Eye (tissue), 1 donor: ENCODE results near the gene ANO8.
"Not testable (repeated sequence)": the region's sequence is repeated elsewhere in the genome, so short reads cannot be mapped to it uniquely, and the experiment has no call there.

ENCODE experiments used
- DNase-seq: peaks from one replicate; pipeline ENCODE4 v3.0.0-alpha.2; 2015

ANO8 gene, protein sequence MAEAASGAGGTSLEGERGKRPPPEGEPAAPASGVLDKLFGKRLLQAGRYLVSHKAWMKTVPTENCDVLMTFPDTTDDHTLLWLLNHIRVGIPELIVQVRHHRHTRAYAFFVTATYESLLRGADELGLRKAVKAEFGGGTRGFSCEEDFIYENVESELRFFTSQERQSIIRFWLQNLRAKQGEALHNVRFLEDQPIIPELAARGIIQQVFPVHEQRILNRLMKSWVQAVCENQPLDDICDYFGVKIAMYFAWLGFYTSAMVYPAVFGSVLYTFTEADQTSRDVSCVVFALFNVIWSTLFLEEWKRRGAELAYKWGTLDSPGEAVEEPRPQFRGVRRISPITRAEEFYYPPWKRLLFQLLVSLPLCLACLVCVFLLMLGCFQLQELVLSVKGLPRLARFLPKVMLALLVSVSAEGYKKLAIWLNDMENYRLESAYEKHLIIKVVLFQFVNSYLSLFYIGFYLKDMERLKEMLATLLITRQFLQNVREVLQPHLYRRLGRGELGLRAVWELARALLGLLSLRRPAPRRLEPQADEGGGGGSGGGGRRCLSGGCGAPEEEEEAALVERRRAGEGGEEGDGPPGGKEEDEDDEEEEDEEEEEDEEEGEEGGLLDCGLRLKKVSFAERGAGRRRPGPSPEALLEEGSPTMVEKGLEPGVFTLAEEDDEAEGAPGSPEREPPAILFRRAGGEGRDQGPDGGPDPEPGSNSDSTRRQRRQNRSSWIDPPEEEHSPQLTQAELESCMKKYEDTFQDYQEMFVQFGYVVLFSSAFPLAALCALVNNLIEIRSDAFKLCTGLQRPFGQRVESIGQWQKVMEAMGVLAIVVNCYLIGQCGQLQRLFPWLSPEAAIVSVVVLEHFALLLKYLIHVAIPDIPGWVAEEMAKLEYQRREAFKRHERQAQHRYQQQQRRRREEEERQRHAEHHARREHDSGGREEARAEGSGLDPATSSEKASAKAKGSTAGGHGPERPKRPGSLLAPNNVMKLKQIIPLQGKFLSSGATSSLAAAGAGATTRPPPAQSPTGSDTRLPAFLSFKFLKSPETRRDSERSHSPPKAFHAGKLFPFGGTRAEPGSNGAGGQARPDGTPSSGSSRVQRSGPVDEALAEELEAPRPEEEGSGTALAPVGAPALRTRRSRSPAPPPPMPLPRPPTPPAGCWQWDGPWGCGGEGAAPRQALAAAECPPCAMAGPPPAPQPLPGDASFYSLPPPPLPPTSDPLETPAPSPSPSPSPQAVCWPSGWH

DNA sequence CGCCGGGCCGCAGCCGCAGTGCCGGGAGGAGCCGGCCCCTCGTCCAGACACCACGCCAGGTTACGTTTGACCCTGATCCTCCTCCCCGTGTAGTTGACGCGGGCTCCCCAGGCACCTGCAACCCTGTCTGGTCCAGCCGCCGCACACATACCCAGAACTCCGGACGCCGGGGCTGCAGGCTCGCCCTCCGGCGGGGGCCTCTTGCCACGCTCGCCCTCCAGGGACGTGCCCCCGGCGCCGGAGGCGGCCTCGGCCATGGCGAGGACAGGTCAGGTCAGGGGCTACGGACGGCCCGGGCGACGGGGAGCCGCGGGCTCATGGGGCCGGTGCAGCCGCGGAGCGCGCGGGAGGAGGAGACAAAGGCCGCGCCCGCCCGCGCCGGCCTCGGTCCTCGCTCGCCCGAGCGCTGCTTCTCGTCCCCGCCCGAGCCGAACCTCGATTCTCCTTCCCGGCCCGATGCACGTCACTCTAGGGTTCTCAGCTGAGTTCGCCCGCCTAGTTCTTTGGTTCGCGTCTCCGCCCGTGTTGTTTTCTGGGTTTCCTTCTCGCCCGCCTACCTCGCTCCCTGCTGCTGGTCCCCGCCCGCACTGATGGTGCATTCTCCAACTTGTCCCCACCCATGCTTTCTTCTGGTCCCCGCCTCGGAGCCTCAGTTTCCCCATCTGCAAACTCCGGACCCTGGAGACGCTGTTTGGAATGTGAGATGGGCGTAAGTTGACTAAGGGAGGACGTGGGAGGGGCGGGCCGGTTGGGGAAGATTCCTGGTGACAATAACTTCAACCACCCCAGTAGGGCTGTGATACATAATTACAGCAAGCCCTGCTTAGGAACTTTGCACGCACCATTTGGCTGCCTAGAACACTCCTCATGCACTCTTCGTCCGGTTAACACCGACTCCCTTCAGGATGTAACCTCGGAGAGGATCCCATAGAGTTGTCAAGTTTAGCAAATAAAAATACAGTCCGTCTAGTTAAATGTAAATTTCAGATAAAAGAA is at the start of gene ANO8:
Gene ANO8, minus strand, starts transcription at position 442 of the 996 bp plus-strand sequence. Its CDS starts 185 bp downstream, at position 257.
- DNase-seq = peak; percentile 99

DNA sequence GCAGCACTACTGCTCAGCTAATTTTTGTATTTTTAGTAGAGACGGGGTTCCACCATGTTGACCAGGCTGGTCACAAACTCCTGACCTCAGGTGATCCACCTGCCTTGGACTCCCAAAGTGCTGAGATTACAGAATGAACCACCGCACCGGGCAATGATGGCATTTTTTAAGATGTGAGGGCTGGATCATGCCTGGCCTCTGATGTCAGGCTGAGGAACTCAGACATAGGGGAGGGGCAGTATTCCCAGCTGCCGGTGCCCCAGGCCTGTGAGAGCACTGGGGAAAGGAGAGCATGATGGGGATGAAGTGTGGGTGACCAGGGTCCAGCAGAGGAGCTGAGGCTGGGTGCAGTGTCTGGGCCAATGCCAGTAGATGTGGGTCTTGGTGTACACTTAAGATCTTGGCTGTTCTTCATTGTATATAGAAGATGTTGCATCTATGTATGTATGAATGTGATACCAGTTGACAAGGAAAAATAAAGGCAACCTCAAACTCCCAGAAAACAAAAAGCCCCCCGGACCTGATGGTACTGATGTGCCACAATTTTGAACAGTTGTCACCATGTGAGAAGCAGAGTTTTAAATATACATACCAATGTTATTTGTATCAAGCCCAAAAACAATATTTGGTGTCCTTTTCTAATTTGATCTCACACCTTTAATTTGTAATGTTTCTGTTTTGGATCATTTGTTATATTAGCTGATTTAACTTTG is 45.9 kb upstream of the ANO8 start:
- DNase-seq = no peak

DNA sequence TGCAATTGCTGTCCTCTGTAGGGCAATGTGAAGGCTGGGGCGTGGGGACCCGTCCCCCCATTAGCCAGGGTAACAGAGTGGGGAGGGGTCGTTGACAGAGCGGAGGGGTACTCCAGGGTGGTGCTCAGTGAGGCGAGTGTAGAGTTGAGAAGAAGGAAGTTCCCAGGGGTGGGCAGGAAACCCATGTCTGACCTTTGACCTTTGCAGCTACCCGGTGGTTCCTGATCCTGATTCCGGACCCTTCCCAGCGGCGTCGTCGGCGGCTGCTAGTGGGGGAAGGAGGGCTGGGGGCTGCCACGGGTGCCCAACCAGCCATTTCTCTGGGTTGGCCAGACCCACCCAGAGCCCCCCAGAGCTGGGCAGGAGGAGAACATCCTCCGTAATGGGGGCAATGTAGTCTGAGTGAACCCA is 44.6 kb upstream of the ANO8 start:
- peak; percentile 62 for DNase-seq

DNA sequence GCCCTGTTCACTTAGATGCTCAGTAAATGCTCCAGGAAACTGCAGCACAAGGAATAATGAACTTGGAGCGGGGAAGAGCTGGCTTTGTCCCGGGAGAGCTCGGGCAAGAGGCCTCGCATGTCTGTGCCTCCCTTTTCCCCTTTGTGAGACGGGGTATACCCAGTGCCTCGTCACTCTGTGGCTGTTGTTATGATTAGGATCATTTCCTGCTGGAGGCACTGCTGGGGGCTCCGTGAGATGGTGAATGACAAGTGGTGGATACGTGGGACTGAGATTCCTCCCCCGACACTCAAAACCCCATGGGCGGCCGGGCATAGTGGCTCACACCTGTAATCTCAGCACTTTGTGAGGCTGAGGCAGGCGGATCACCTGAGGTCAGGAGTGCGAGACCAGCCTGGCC is 43.6 kb upstream of the ANO8 start:
- DNase-seq = no peak

DNA sequence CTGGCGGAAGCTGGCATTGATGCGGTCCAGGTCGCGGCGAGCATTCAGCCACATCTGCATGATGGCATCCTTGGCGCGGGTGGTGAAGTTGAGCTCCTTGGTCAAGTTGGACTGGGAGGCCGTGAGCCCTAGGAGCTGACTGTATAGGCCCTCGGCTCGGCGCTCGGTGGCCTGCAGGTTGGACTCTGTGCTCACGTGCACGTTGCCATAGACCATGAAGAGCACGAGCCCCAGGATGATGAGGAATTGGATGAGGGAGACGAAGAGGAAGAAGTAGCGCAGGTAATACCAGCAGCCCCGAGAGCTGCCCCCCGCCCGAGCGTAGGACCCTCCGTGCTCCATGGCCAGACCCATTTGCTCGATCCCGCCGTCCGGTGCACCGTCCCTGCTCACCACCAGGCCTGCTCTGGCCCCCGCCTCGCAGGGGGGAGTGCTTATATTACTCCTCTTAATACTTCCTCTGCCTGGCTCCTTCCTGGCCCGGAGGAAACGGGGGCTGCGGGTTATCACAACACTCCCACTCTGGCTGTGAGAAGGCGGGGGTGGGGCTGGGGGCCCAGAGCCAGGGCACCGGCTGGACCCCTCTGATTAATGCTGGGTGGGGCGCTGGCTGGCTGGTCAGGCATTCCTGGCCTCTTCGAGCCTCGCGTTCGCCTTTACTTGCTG is 42.4 kb upstream of the ANO8 start, which contains the start of gene PLVAP:
Gene PLVAP, minus strand, starts transcription at position 408 of the 666 bp plus-strand sequence. Its CDS starts 54 bp downstream, at position 354.
- no peak for DNase-seq

DNA sequence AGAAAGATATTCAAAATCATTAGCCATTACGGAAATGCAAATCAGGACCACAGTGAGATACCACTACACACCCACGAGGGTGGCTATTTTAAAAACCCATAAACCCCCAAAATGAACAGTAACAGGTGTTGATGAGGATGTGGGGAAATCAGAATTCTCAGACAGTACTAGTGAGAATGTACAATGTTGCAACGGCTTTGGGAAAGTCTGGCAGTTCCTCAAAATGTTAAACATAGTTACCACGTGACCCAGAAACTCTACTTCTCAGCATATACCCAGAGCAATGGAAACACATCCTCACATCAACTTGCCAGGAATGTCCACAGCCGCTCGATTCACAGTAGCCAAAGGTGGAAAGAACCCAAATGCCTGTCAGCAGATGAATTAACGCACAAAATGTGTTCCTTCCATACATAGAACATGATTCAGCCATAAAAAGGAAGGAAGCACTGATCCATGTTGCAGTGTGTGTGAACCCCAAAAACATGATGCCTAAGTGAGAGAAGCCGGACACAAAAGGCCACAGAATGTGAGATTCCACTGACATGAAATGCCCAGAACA is 35.5 kb upstream of the ANO8 start:
- DNase-seq = no peak

DNA sequence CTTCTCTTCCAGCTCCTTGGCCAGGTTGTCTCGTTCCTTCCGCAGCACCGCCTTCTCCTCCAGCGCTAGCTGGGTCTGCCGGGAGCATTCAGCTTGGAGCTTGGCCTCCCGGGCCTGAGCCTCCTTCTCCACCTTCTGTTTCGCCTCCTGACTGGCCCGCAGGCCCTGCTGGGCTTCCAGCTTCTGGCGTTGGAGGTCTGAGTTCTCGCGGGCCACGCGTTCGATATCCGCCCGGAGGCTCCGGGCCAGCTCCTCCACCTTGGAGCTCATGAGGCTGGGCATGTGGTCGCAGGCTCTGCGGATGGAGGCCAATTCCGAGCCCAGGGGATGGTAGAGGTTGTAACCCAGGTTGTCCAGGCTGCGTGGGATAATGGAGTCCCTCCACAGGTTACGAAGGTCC is 30.7 kb upstream of the ANO8 start:
- no peak for DNase-seq

DNA sequence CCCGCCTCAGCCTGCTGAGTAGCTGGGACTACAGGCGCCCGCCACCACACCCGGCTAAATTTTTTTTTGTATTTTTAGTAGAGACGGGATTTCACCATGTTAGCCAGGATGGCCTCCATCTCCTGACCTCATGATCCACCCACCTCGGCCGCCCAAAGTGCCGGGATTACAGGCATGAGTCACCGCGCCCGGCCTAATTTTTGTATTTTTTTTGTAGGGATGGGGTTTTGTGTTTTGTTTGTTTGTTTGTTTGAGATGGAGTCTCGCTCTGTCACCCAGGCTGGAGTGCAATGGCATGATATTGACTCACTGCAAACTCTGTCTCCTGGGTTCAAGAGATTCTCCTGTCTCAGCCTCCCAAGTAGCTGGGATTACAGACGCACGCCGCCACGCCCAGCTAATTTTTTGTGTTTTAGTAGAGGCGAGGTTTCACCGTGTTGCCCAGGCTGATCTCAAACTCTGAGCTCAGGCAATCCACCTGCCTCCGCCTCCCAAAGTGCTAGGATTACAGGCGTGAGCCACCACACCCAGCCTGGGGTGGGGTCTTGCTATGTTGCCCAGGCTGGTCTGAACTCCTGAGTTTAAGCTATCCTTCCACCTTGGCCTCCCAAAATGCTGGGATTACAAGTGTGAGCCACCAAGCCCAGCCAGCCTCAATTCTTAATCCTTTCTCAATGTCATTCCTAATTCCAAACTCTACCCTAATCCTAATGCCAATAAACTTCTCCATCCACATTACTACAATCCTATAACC is 29.4 kb upstream of the ANO8 start:
- not testable (repeated sequence) for DNase-seq

DNA sequence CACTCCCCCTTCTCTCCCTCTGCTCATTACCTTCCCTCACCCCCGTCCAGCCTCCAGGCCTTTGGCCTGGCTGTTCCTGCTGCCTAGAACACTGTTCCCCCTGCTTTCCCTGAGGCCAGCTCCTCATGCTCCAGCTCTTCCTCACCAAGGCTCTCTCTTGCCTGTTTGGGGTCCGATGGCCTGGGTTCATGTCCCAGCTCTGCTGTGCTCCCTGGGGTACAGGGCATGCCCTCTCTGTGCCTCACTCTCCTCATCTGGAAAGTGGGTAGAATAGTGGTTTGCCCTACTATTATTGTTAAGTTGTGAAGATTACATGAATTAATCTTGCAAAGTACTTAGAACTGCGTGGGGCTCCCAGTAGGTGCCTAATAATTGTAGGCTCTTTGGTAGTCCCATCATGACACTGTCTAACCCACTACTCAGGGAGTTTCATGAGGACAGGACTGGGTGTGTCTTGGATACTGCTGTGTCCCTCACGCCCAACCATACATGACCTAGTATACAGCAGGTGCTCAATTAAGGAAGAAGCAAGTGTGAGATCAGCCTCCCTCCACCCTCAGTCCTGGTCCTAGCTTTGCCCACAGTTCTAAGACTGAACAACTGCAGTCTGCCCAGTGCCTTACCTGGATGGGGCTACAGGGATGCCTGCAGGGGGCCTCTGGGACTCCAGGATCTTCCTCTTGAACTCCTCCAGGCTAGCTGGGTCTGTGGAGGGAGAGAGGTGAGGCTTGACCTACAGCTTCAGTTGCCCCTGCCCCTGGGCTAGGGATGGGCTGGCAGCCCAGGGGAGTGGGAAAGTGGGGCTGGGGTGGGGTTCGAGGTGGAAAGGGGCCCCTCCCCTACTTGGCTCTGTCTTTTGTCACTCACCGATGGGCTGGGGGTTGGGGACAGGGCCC is 25.5 kb upstream of the ANO8 start:
- no peak for DNase-seq

DNA sequence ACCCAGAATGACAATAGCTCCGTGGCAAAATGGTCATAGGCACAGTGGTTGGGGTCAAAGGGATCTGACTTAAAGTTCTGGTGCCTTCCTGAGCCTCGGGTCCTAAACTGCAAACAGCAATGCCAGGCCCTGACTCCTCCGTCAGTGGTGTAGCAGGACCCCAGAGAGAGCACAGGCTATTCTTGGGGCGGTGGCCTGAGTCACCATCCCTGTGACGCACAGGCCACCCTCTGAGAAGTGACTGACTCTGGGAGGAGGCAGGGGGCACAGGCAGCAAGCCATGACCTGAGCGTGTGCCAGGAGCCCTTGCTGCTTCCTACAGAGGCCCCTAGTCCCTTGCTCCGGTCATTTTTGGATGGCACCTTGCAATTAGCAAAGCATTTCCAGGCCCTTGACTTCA is 23.7 kb upstream of the ANO8 start:
- DNase-seq = no peak

DNA sequence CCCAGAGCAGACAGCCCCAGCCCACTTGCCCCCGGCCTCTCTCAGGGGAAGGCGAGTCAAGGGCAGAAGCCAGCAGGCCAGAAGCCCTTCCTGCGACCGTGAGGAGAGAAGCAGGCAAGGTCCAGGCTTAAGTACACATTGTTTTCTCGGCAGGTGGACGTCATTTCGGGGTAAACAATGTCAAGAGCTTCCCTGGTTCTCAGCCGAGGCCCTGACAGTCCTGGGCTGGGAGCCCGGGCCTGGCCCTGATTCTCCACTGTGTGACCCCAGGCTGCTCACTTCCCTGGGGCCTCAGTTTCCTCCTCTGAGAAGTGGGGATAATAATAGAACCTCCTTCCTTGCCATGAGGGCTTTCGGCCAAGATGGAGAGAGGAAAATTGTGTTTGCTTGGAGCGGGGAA is 23.1 kb upstream of the ANO8 start:
- DNase-seq = no peak

DNA sequence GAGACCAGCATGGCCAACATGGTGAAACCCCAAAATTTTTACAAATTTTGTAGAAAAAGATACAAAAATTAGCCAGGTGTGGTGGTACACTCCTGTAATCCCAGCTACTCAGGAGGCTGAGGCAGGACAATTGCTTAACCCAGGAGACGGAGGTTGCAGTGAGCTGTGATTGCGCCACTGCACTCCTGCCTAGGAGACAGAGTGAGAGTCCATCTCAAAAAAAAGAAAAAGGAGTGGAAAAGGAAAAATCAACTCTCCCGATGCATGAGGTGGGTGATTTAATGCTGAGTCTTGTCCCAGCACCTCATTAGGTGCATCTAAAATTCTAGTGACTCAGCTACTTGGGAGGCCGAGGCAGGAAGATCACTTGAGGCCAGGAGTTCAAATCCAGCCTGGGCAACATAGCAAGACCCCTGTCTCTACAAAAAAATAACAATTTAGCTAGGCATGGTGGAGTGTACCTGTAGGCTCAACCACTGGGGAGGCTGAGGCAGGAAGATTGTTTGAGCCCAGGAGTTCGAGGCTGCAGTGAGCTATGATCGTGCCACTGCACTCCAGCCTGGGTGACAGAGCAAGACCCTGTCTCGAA is 22.5 kb upstream of the ANO8 start:
- no peak for DNase-seq

DNA sequence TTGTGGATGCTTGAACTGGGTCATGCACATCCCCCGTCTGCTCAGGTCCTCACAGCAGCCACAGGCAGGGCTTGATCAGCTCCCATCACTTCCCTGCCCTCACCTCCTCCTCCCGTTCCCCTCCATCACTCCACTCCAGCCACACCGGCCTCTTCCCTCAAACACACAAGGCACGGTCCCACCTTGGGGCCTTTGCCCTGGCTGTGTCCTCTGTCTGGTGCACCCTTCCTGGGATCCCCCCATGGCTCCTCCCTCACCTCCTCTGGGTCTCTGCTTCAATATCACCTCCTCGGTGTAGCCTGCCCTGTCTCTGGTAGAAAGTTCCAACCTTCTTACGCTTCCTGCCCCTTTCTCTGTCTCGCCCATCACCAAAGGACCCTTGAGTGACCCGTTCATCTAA is 18.7 kb upstream of the ANO8 start:
- DNase-seq = no peak

DNA sequence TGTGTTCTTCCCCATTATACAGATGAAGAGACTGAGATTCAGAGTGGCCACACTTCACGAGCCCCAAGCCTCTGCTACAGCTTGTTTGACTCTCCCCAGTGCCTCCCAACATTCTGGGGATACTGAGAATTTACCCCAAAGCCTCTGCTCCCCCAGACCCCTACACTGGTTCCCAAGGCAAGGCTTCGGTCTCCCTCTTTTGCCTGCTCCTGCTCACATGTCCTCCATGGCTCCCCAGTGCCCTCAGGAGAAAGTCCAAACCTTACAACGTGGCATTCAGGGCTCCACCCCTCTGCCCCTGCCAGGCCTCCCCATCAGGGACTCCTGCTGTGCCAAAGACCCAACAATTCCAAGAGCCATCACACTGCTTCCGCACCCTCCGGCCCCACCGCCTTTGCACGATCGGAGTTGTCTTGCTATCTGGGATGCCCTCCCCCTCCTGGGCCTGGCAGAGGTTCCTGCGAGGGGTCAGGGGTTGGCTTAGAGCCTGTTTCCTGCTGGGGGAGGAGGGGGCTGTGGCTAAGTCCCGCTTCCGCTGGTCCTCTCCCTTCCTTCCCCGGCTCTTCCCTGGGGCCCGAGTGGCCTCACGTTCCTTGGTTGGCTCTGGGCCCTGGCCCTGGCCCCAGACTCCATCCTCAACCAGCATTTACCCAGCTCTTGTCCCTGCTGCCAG is 18.1 kb upstream of the ANO8 start:
- DNase-seq = no peak

DNA sequence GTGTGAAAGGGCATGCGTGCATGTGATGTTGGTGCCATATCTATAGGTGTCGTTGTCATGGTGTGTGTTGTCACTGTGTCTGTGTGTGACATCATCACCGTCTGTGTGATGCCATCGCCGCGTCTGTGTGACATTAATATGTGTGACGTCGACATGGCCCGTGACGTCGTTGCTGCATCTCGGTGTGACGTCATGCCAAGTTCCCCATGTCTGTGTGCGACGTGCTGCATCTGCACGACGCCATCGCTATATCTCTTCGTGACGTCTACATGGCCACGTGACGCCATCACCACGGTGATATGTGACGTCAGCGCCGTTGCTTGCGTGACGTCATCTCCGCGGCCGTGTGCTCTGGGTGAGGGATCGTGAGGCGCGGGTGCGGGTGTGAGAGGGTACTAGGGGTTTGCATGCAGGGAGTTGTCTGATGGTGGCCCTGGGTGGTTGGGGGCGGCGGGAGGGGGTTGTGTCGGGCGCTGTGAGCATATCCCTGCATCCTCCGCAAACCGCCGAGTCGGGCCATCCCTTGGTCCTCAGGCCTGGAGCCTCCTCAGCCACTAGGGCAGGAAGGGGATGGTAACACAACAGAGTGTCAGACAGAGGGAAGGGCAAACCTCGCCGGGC is 17.3 kb upstream of the ANO8 start:
- no peak for DNase-seq

DNA sequence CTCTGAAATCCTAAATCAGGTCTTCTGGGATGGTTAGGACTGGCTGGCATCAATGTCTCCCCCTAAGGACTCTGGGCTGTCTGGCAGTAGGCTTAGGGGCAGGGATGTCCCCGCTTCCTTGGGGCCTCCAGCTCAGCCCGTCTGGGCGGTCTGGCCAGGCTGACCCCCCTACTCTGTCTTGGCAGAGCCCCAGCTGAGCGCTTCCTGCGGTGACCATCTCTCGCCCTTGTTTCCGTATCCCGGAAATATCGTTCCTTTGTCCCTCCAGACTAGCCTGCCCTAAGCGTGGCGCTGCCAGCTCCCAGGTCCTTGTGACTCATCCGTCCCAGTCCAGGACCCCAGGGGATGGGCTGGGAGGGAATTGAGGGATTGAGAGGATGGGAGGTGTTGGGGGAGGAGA is 14.0 kb upstream of the ANO8 start:
- peak; percentile 57 for DNase-seq

DNA sequence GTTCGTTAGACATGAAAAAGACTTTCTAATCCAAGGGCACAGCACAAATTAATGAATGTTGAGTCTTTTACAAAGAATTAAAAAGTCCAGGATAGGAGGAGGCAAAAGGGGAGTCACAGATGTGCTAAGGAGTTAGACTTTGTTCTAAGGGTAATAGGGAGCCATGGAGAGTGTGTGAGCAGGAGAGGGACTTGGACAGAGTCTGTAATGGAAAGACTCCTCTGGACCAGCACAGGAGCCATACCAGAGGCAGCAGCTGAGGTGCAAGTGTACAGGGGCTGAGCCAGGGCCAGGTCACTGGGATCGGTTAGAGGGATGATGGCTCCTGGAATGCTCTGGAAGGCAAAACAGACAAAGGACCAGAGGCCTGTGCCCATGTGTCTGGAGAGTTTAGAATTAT is 13.2 kb upstream of the ANO8 start:
- no peak for DNase-seq
